SU-DHL-6 (cell line): ENCODE results near the gene C2CD4C.

Experiments used
- H2AFZ ChIP-seq: fragments of 200-600 bp; sonication (generic); 2 replicates; pipeline ENCODE4 v1.6.1; 2014; ENCODE audit warnings: low read depth, mild to moderate bottlenecking, moderate library complexity, mixed read lengths, antibody characterized with exemption, low read length; ENCODE audit not compliant: severe bottlenecking
- H3F3A ChIP-seq: fragments of 200-600 bp; shearing (Covaris generic); 2 replicates; pipeline ENCODE4 v1.6.0; 2016; ENCODE audit warnings: antibody characterized with exemption, mild to moderate bottlenecking; ENCODE audit not compliant: insufficient read depth
- H3K27ac ChIP-seq: fragments of 200-600 bp; sonication (generic); 2 replicates; pipeline ENCODE4 v1.5.1; 2016; ENCODE audit warnings: low read depth, mild to moderate bottlenecking, low read length, moderate library complexity, mixed read lengths
- H3K27me3 ChIP-seq: fragments of 200-600 bp; sonication (generic), shearing (Covaris generic); 2 replicates; pipeline ENCODE4 v1.6.0; 2014; ENCODE audit warnings: mild to moderate bottlenecking, low read length
- H3K36me3 ChIP-seq: fragments of 200-600 bp; sonication (generic); 2 replicates; pipeline ENCODE4 v1.6.1; 2014; ENCODE audit warnings: mild to moderate bottlenecking, low read length, mixed read lengths
- H3K4me2 ChIP-seq: fragments of 300-600, 200-600 bp; shearing (Covaris generic), sonication (generic); 2 replicates; pipeline ENCODE4 v1.6.0; 2014; ENCODE audit warnings: low read length, low read depth, mild to moderate bottlenecking; ENCODE audit not compliant: poor library complexity, severe bottlenecking
- H3K4me3 ChIP-seq: fragments of 200-600 bp; sonication (generic); 2 replicates; pipeline ENCODE4 v1.5.1; 2014; ENCODE audit warnings: antibody characterized with exemption, low read length, mild to moderate bottlenecking, mixed read lengths; ENCODE audit not compliant: insufficient read depth, poor library complexity, severe bottlenecking
- H3K79me2 ChIP-seq: fragments of 200-600 bp; sonication (generic); 2 replicates; pipeline ENCODE4 v1.6.1; 2014; ENCODE audit warnings: mild to moderate bottlenecking, low read length, moderate library complexity; ENCODE audit not compliant: insufficient read depth
- H3K9ac ChIP-seq: fragments of 200-600 bp; sonication (generic); 2 replicates; pipeline ENCODE4 v1.7.0; 2014; ENCODE audit warnings: mild to moderate bottlenecking, low read length
- H3K9me2 ChIP-seq: fragments of 200-600 bp; sonication (generic); replicated peaks from 2 replicates; pipeline ENCODE4 v1.6.1; 2014; ENCODE audit warnings: low read length; ENCODE audit not compliant: insufficient read depth
- H3K9me3 ChIP-seq: fragments of 200-600 bp; sonication (generic); 2 replicates; pipeline ENCODE4 v1.6.1; 2014; ENCODE audit warnings: low read length, mixed read lengths; ENCODE audit not compliant: insufficient read depth
- H4K20me1 ChIP-seq: fragments of 200-600 bp; sonication (generic); 2 replicates; pipeline ENCODE4 v1.6.1; 2014; ENCODE audit warnings: low read depth, mild to moderate bottlenecking, antibody characterized with exemption, low read length, moderate library complexity, mixed read lengths
- CTCF ChIP-seq: fragments of 200-600 bp; sonication (generic); IDR thresholded peaks from one replicate; pipeline ENCODE4 v1.5.1; 2017; ENCODE audit warnings: antibody characterized with exemption, mild to moderate bottlenecking, low read length, moderate library complexity; ENCODE audit not compliant: insufficient read depth, poor library complexity, severe bottlenecking
- EZH2phosphoT487 ChIP-seq: fragments of 200-600 bp; sonication (generic), shearing (Covaris generic); conservative IDR thresholded peaks from 2 replicates; pipeline ENCODE4 v1.6.1; 2018; ENCODE audit warnings: mild to moderate bottlenecking, antibody characterized with exemption, low read length, moderate library complexity, mixed read lengths

The C2CD4C gene

DNA sequence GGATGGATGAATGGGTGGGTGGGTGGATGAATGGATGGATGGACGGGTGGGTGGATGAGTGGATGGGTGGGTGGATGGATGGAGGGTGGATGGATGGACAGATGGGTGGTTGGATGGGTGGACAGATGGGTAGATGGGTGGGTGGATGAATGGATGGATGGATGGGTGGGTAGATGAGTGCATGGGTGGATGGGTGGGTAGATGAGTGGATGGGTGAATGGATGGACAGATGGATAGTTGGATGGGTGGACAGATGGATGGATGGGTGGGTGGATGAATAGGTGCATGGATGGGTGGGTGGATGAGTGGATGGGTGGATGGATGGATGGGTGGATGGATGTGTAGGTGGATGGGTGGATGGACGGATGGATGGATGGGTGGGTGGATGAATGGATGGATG, 34.1 kb upstream of the C2CD4C start:
- Histone ChIP-seq H3K36me3 (no peaks in the 10 kb centered on the region), H4K20me1 (no peaks in the 10 kb centered on the region), H3K27ac (no peak overlapping the region), H2AFZ (no peak overlapping the region), H3K79me2 (no peaks in the 10 kb centered on the region), H3F3A (no peaks in the 10 kb centered on the region), H3K9me3 (no peaks in the 10 kb centered on the region), H3K9ac (no peak overlapping the region), H3K9me2 (no peaks in the 10 kb centered on the region), H3K4me2 (no peak overlapping the region), H3K27me3 (no peaks in the 10 kb centered on the region), H3K4me3 (no peak overlapping the region)
- no peak for TF ChIP-seq EZH2phosphoT487
- TF ChIP-seq CTCF: no peak

DNA sequence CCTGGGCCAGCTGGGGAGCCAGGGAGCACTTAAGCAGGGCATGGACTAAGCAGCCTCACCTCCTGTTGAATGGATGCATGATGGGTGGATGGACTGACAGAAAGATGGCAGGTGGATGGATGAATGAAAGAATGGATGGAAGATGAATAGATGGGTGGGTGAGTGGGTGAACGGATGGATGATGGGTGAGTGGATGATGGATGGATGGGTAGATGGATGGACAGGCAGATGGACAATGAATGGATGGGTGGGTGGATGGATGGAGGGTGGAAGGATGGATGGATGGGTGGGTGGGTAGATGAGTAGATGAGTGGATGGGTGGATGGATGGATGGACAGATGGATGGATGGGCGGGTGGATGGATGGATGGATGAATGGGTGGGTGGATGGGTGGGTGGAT, 33.1 kb upstream of the C2CD4C start:
- Histone ChIP-seq H2AFZ (no peak overlapping the region), H3K36me3 (no peaks in the 10 kb centered on the region), H3K79me2 (no peaks in the 10 kb centered on the region), H3K9ac (no peak overlapping the region), H3K27me3 (no peaks in the 10 kb centered on the region), H3K4me2 (no peak overlapping the region), H3K27ac (no peak overlapping the region), H3K4me3 (no peak overlapping the region), H4K20me1 (no peaks in the 10 kb centered on the region), H3K9me2 (no peaks in the 10 kb centered on the region), H3K9me3 (no peaks in the 10 kb centered on the region), H3F3A (no peaks in the 10 kb centered on the region)
- TF ChIP-seq CTCF (no peak), EZH2phosphoT487 (no peak)

GRCh38 chr19:441213-441836, 32.4 kb upstream of the C2CD4C start:
- TF ChIP-seq CTCF (no peak), EZH2phosphoT487 (no peak)
- no peak overlapping the region for H3K4me3 ChIP-seq
- no peak overlapping the region for H3K4me2 ChIP-seq
- H3F3A ChIP-seq: no peaks in the 10 kb centered on the region
- H3K9me3 ChIP-seq: no peaks in the 10 kb centered on the region
- no peaks in the 10 kb centered on the region for H3K27me3 ChIP-seq
- H3K9me2 ChIP-seq: no peaks in the 10 kb centered on the region
- no peak overlapping the region for H3K27ac ChIP-seq
- no peak overlapping the region for H3K9ac ChIP-seq
- H3K36me3 ChIP-seq: no peaks in the 10 kb centered on the region
- no peaks in the 10 kb centered on the region for H3K79me2 ChIP-seq
- no peaks in the 10 kb centered on the region for H4K20me1 ChIP-seq
- no peak overlapping the region for H2AFZ ChIP-seq
